ENCODE results near the gene BDH1.

The BDH1 gene

DNA sequence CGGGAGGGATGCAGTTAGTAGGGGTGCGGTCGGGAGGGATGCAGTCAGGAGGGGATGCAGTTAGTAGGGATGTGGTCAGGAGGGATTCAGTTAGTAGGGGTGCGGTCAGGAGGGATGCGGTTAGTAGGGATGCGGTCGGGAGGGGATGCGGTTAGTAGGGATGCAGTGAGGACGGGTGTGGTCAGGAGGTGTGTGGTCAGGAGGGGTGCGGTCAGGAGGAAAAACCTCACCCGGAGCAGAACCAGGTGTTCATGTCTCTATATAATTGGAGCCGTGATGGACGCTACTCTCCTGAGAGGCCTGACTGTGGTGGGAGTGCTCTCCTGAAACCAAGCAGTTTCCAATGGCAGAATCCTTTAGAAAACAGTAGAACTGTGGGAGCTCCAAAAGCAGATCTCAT is 95.8 kb downstream of the BDH1 start:
- DNase-seq (ENCODE audit: low spot score): no peak

Measured in NAMALWA (cell line).